GM12891 (cell line): Measurements from ENCODE around the gene CBFB.

ENCODE experiments used
- POLR2A ChIP-seq: IDR thresholded peaks from 2 replicates; pipeline ENCODE4 v1.6.1; 2011; ENCODE audit warnings: low read depth, low read length, control low read depth
- POLR2AphosphoS5 ChIP-seq: IDR thresholded peaks from 2 replicates; pipeline ENCODE4 v1.6.1; 2011; ENCODE audit warnings: low read depth, low read length, control low read depth
- TAF1 ChIP-seq: IDR thresholded peaks from 2 replicates; pipeline ENCODE4 v1.6.1; 2011; ENCODE audit warnings: low read depth, low read length, control low read depth

- TF ChIP-seq POLR2AphosphoS5 (no peak), POLR2A (no peak), TAF1 (no peak)
Measured at GRCh38 chr16:67108489-67108888, 79.5 kb downstream of the CBFB start.
